Caco-2 (cell line): ENCODE data around the gene CADPS. TPM values are rescaled to one million over a fixed set of nuclear protein-coding genes. Genes with fewer than 3 reads are reported as not detected.

Experiments used
- BruUV-seq: library from RNA; stranded (reverse); fragments of 400-500 nt; replicated peaks from 2 replicates; lab custom pipeline; 2021; lab: Mats Ljungman, UMichigan
- CTCF ChIA-PET: fragments of 300-600 bp; sonication (Branson Sonifier 250); formaldehyde crosslinking; loops from one replicate; lab custom pipeline; 2022; ENCODE audit warnings: antibody characterized with exemption; lab: Charles Lee
- POLR2A ChIA-PET: fragments of 300-600 bp; sonication (Branson Sonifier 250); formaldehyde crosslinking; loops from one replicate; lab custom pipeline; 2022; ENCODE audit warnings: antibody characterized with exemption; lab: Charles Lee
- DNase-seq, 2 experiments: peaks; one replicate each; pipeline versions ENCODE4 v3.0.0 to v3.0.0-alpha.2; 2020 to 2022
- H3K27me3 ChIP-seq: replicated peaks from 2 replicates; pipeline ENCODE4 v1.6.0; 2011; ENCODE audit warnings: low read length; ENCODE audit not compliant: control insufficient read depth, insufficient read depth
- H3K36me3 ChIP-seq: 2 replicates; pipeline ENCODE4 v1.5.1; 2011; ENCODE audit warnings: low read length; ENCODE audit not compliant: control insufficient read depth, insufficient read depth
- H3K4me1 ChIP-seq: fragments of 250-450 bp; sonication (Bioruptor Pico); 2 replicates; pipeline ENCODE4 v1.5.1; 2020; ENCODE audit warnings: mild to moderate bottlenecking
- H3K4me3 ChIP-seq: 2 replicates; pipeline ENCODE4 v1.5.1; 2011; ENCODE audit warnings: low read depth, mild to moderate bottlenecking, control low read depth, low read length
- H3K9me3 ChIP-seq: fragments of 250-450 bp; sonication (Bioruptor Pico); 2 replicates; pipeline ENCODE4 v1.5.1; 2020; ENCODE audit warnings: mild to moderate bottlenecking, moderate library complexity
- H3K27ac Mint-ChIP-seq: one replicate; pipeline ENCODE4 v1.8.0; 2022; ENCODE audit warnings: mixed read lengths; ENCODE audit not compliant: unreplicated experiment
- H3K27me3 Mint-ChIP-seq: one replicate; pipeline ENCODE4 v1.8.0; 2022; ENCODE audit warnings: mixed read lengths; ENCODE audit not compliant: insufficient read depth, unreplicated experiment
- H3K36me3 Mint-ChIP-seq: one replicate; pipeline ENCODE4 v1.8.0; 2022; ENCODE audit warnings: mild to moderate bottlenecking, mixed read lengths; ENCODE audit not compliant: insufficient read depth, unreplicated experiment
- H3K4me1 Mint-ChIP-seq: one replicate; pipeline ENCODE4 v1.8.0; 2022; ENCODE audit warnings: low read depth, mixed read lengths; ENCODE audit not compliant: unreplicated experiment
- H3K4me3 Mint-ChIP-seq: one replicate; pipeline ENCODE4 v1.8.0; 2022; ENCODE audit warnings: mild to moderate bottlenecking, moderate library complexity, mixed read lengths; ENCODE audit not compliant: unreplicated experiment
- H3K9me3 Mint-ChIP-seq: one replicate; pipeline ENCODE4 v1.8.0; 2022; ENCODE audit warnings: mixed read lengths; ENCODE audit not compliant: unreplicated experiment
- CTCF ChIP-seq, 2 experiments: fragments of 200-600 bp in 1 of 2; IDR thresholded peaks; 1 replicate in 1 of 2; 2 replicates in 1 of 2; pipeline versions ENCODE4 v1.5.1 to v1.8.0; 2011 to 2022; ENCODE audit warnings: antibody characterized with exemption in 1 of 2, control low read depth in 1 of 2, inconsistent platforms in 1 of 2, low read depth in 1 of 2, low read length in 1 of 2, mild to moderate bottlenecking in 1 of 2, moderate library complexity in 1 of 2; ENCODE audit not compliant: insufficient read depth in 1 of 2, severe bottlenecking in 1 of 2, unreplicated experiment in 1 of 2
- intact Hi-C: fragments of 100-400 bp; cut with micrococcal nuclease; formaldehyde crosslinking; loops from one replicate; pipeline ENCODE4 v1.10.0; 2022; ENCODE audit not compliant: unreplicated experiment
- total RNA-seq: library from RNA; stranded (reverse); gene quantifications from 2 replicates; pipeline ENCODE4 v1.2.3, GENCODE V29; 2022

The CADPS gene
- total RNA-seq, 1 experiment from 2014 or later: not detected

- POLR2A ChIA-PET: no interaction called here
- H3K36me3 ChIP-seq: no peaks in the 10 kb centered on the region
- H3K9me3 ChIP-seq: no peaks in the 10 kb centered on the region
- no peak for TF ChIP-seq CTCF (IDR thresholded peaks at IDR 0.05; ENCODE audit: insufficient read depth in 1 of 2, low read depth in 1 of 2, low read length in 1 of 2, severe bottlenecking in 1 of 2, unreplicated experiment in 1 of 2)
- no peak overlapping the region for H3K4me3 Mint-ChIP-seq
- H3K4me1 ChIP-seq: no peaks in the 10 kb centered on the region
- no peaks in the 10 kb centered on the region for H3K27me3 ChIP-seq
- no peaks in the 10 kb centered on the region for H3K36me3 Mint-ChIP-seq
- H3K4me1 Mint-ChIP-seq: no peaks in the 10 kb centered on the region
- no peak overlapping the region for H3K27ac Mint-ChIP-seq
- DNase-seq: no peak
- no peaks in the 10 kb centered on the region for H3K9me3 Mint-ChIP-seq
- CTCF ChIA-PET: no interaction called here
- no peak overlapping the region for H3K4me3 ChIP-seq
- intact Hi-C loops: no loop called here
- no TSS peak for BruUV-seq
- H3K27me3 Mint-ChIP-seq: peaks cover 4% of the 10 kb centered on the region
Measured at GRCh38 chr3:62451211-62451887, 423.9 kb downstream of the CADPS start.

- no peaks in the 10 kb centered on the region for H3K9me3 ChIP-seq
- H3K4me1 ChIP-seq: no peaks in the 10 kb centered on the region
- H3K27me3 ChIP-seq: no peaks in the 10 kb centered on the region
- H3K4me3 ChIP-seq: no peak overlapping the region
- ChIA-PET CTCF (no interaction called here), POLR2A (no interaction called here)
- H3K36me3 Mint-ChIP-seq: no peaks in the 10 kb centered on the region
- H3K36me3 ChIP-seq: no peaks in the 10 kb centered on the region
- H3K4me3 Mint-ChIP-seq: no peak overlapping the region
- no peaks in the 10 kb centered on the region for H3K4me1 Mint-ChIP-seq
- DNase-seq: no peak
- no peaks in the 10 kb centered on the region for H3K9me3 Mint-ChIP-seq
- no peak overlapping the region for H3K27ac Mint-ChIP-seq
- BruUV-seq: no TSS peak
- peaks cover 3% of the 10 kb centered on the region for H3K27me3 Mint-ChIP-seq
- intact Hi-C loops: no loop called here
- no peak for TF ChIP-seq CTCF (IDR thresholded peaks at IDR 0.05; ENCODE audit: insufficient read depth in 1 of 2, low read depth in 1 of 2, low read length in 1 of 2, severe bottlenecking in 1 of 2, unreplicated experiment in 1 of 2)
Measured at GRCh38 chr3:62446337-62446940, 428.8 kb downstream of the CADPS start.

- no peaks in the 10 kb centered on the region for H3K4me1 ChIP-seq
- Mint-ChIP-seq H3K4me3 (no peak overlapping the region), H3K36me3 (no peaks in the 10 kb centered on the region), H3K27ac (no peak overlapping the region), H3K27me3 (peaks cover 3% of the 10 kb centered on the region), H3K4me1 (no peaks in the 10 kb centered on the region), H3K9me3 (no peaks in the 10 kb centered on the region)
- no TSS peak for BruUV-seq
- H3K9me3 ChIP-seq: no peaks in the 10 kb centered on the region
- no peaks in the 10 kb centered on the region for H3K27me3 ChIP-seq
- TF ChIP-seq CTCF (IDR thresholded peaks at IDR 0.05; ENCODE audit: insufficient read depth in 1 of 2, low read depth in 1 of 2, low read length in 1 of 2, severe bottlenecking in 1 of 2, unreplicated experiment in 1 of 2): no peak
- POLR2A ChIA-PET: no interaction called here
- CTCF ChIA-PET: no interaction called here
- no peak for DNase-seq
- intact Hi-C loops: no loop called here
- no peak overlapping the region for H3K4me3 ChIP-seq
- no peaks in the 10 kb centered on the region for H3K36me3 ChIP-seq
Measured at GRCh38 chr3:62445275-62445674, 429.9 kb downstream of the CADPS start.
